Spleen (tissue), 11 donors: Measurements from ENCODE around the gene CTNNA2. TPM values are rescaled to one million over a fixed set of nuclear protein-coding genes. Genes with fewer than 3 reads are reported as not detected.

Experiments used
- DNase-seq: peaks from one replicate; pipeline ENCODE4 v3.0.0-alpha.2; 2020
- H3K27ac ChIP-seq, 8 donors: fragments of 200-600 bp; sonication (generic) in 7 of 8; 1 replicate in 4 of 8; 2 replicates in 4 of 8; pipeline versions ENCODE4 v1.5.0 to v1.8.0; 2016 to 2021; ENCODE audit warnings: inconsistent platforms in 4 of 8, mild to moderate bottlenecking in 4 of 8, moderate library complexity in 1 of 8
- H3K27me3 ChIP-seq, 7 donors: fragments of 200-600 bp; sonication (generic) in 6 of 7; replicated peaks in 1 of 7; 1 replicate in 4 of 7; 2 replicates in 3 of 7; pipeline versions ENCODE4 v1.5.0 to v1.8.0; 2016 to 2021; ENCODE audit warnings: inconsistent platforms in 3 of 7, mild to moderate bottlenecking in 1 of 7
- H3K36me3 ChIP-seq, 6 donors: fragments of 200-600 bp; sonication (generic) in 5 of 6; 1 replicate in 4 of 6; 2 replicates in 2 of 6; pipeline versions ENCODE4 v1.5.0 to v1.8.0; 2016 to 2021; ENCODE audit warnings: inconsistent platforms in 2 of 6
- H3K4me1 ChIP-seq, 6 donors: fragments of 200-600 bp; sonication (generic) in 5 of 6; 1 replicate in 3 of 6; 2 replicates in 3 of 6; pipeline versions ENCODE4 v1.5.0 to v1.8.0; 2016 to 2021; ENCODE audit warnings: inconsistent platforms in 3 of 6
- H3K4me3 ChIP-seq, 8 donors: fragments of 200-600 bp; sonication (generic) in 7 of 8; 1 replicate in 4 of 8; 2 replicates in 4 of 8; pipeline versions ENCODE4 v1.5.0 to v1.8.0; 2016 to 2021; ENCODE audit warnings: inconsistent platforms in 4 of 8, mild to moderate bottlenecking in 4 of 8, moderate library complexity in 2 of 8
- H3K9me3 ChIP-seq, 8 donors: fragments of 200-600 bp; sonication (generic) in 7 of 8; 1 replicate in 4 of 8; 2 replicates in 4 of 8; pipeline versions ENCODE4 v1.5.0 to v1.8.0; 2016 to 2021; ENCODE audit warnings: inconsistent platforms in 4 of 8
- CTCF ChIP-seq, 11 experiments: fragments of 200-600 bp in 7 of 11; fragments of 450-650 bp in 4 of 11; sonication (generic) in 4 of 11; IDR thresholded peaks in 8 of 11; conservative IDR thresholded peaks in 3 of 11; 1 replicate in 7 of 11; 2 replicates in 4 of 11; pipeline versions ENCODE4 v1.4.0 to v1.8.0; 2016 to 2021; ENCODE audit warnings: antibody characterized with exemption in 11 of 11, inconsistent platforms in 4 of 11, mild to moderate bottlenecking in 1 of 11
- POLR2A ChIP-seq, 3 donors: fragments of 450-650 bp; IDR thresholded peaks; one replicate each; pipeline ENCODE4 v1.5.1; 2017; ENCODE audit warnings: antibody characterized with exemption in 3 of 3, mild to moderate bottlenecking in 1 of 3
- POLR2AphosphoS5 ChIP-seq, 3 donors: sonication (generic); formaldehyde crosslinking; IDR thresholded peaks; one replicate each; pipeline ENCODE4 v1.5.1; 2017; ENCODE audit warnings: antibody characterized with exemption in 3 of 3
- WGBS, 5 donors: extraction: QIAGEN DNeasy Blood & Tissue Kit in 3 of 5; methylation state at CpG; one replicate each; pipeline versions ENCODE4 v1.1.5 to v1.1.7; 2013 to 2018; 5-methylcytosine and 5-hydroxymethylcytosine counted together
- intact Hi-C: fragments of 100-400 bp; cut with DNase I; formaldehyde crosslinking; loops from one replicate; pipeline ENCODE4 v1.15.0; 2023; ENCODE audit warnings: low total_unique reads
- polyA plus RNA-seq, 3 donors: library from polyadenylated mRNA; stranded (reverse); fragments of 200-250 nt; gene quantifications; one replicate each; pipeline ENCODE4 v1.2.1, GENCODE V29; 2013
- total RNA-seq, 7 donors: library from RNA; depleted of rRNA in 3 of 7; stranded (reverse); fragments of >200 nt in 3 of 7; fragmentation: NEBNext Ultra II Directional in 4 of 7; extraction: Animal tissue kit (Norgen Biotek cat#: 25700) in 4 of 7; gene quantifications; one replicate each; pipeline versions ENCODE4 v1.1.0 to v1.2.1, GENCODE V29; 2016 to 2021
- donor health status: healthy with polysubstance abuse.
- donor health status: DM: no; HTN: no; CAD: no; lungs with moderate emphysema.
- donor health status: DM: no; HTN: no; CAD: no.
- donor health status: Bipolar disorder and iron deficiency.
- donor health status: healthy.
- donor health status: DM: no; HTN: no; CAD: no.
- donor health status: DM: yes; HTN: yes; CAD: no.

Gene CTNNA2
- total and polyA plus RNA-seq, 10 donors: not detected

- TF ChIP-seq CTCF (IDR thresholded peaks at IDR 0.05 in 8 of 11, conservative IDR thresholded peaks at IDR 0.05 in 3 of 11) (no peak), POLR2A (IDR thresholded peaks at IDR 0.05) (no peak), POLR2AphosphoS5 (IDR thresholded peaks at IDR 0.05) (no peak)
- Histone ChIP-seq H3K9me3 (no peaks in the 10 kb centered on the region), H3K36me3 (no peaks in the 10 kb centered on the region), H3K27ac (no peak overlapping the region), H3K4me1 (no peaks in the 10 kb centered on the region), H3K4me3 (no peak overlapping the region), H3K27me3 (no peaks in the 10 kb centered on the region)
- 60 to 76% (median 64%) methylated on average over 3 of the region's 3 CpGs for WGBS, 5 donors
- intact Hi-C loops: no loop called here
- no peak for DNase-seq
Measured at GRCh38 chr2:79770926-79771325, 258.1 kb downstream of the CTNNA2 start.

- H3K27ac ChIP-seq: no peak overlapping the region
- DNase-seq: no peak
- H3K9me3 ChIP-seq: no peaks in the 10 kb centered on the region
- intact Hi-C loops: no loop called here
- H3K27me3 ChIP-seq: no peaks in the 10 kb centered on the region
- no peaks in the 10 kb centered on the region for H3K36me3 ChIP-seq
- H3K4me3 ChIP-seq: no peak overlapping the region
- WGBS, 5 donors: 86 to 97% (median 92%) methylated on average over 3 of the region's 3 CpGs
- TF ChIP-seq CTCF (IDR thresholded peaks at IDR 0.05 in 8 of 11, conservative IDR thresholded peaks at IDR 0.05 in 3 of 11) (no peak), POLR2A (IDR thresholded peaks at IDR 0.05) (no peak), POLR2AphosphoS5 (IDR thresholded peaks at IDR 0.05) (no peak)
- no peaks in the 10 kb centered on the region for H3K4me1 ChIP-seq
Measured at GRCh38 chr2:79771493-79771892, 258.6 kb downstream of the CTNNA2 start.

GRCh38 chr2:79774016-79774415 lies 261.2 kb downstream of the CTNNA2 start:
- peaks cover 0 to 3% (median 0%) of the 10 kb centered on the region in 8 donors for H3K9me3 ChIP-seq
- H3K27me3 ChIP-seq: no peaks in the 10 kb centered on the region
- DNase-seq: no peak
- TF ChIP-seq POLR2AphosphoS5 (IDR thresholded peaks at IDR 0.05): no peak
- TF ChIP-seq CTCF (IDR thresholded peaks at IDR 0.05 in 8 of 11, conservative IDR thresholded peaks at IDR 0.05 in 3 of 11): no peak
- TF ChIP-seq POLR2A (IDR thresholded peaks at IDR 0.05): no peak
- no peaks in the 10 kb centered on the region for H3K4me1 ChIP-seq
- WGBS, 5 donors: 77 to 87% (median 84%) methylated on average over 2 of the region's 2 CpGs
- no peak overlapping the region for H3K4me3 ChIP-seq
- no peak overlapping the region for H3K27ac ChIP-seq
- H3K36me3 ChIP-seq: no peaks in the 10 kb centered on the region
- intact Hi-C loops: no loop called here

- 75 to 88% (median 78%) methylated on average over 2 of the region's 2 CpGs for WGBS, 5 donors
- Histone ChIP-seq H3K27me3 (no peaks in the 10 kb centered on the region), H3K4me3 (no peak overlapping the region), H3K27ac (no peak overlapping the region), H3K9me3 (peaks cover 0 to 5% (median 0%) of the 10 kb centered on the region in 8 donors), H3K4me1 (no peaks in the 10 kb centered on the region), H3K36me3 (no peaks in the 10 kb centered on the region)
- no peak for DNase-seq
- TF ChIP-seq POLR2AphosphoS5 (IDR thresholded peaks at IDR 0.05): no peak
- no peak for TF ChIP-seq POLR2A (IDR thresholded peaks at IDR 0.05)
- no peak for TF ChIP-seq CTCF (IDR thresholded peaks at IDR 0.05 in 8 of 11, conservative IDR thresholded peaks at IDR 0.05 in 3 of 11)
- intact Hi-C loops: no loop called here
Measured at GRCh38 chr2:79776461-79776860, 263.6 kb downstream of the CTNNA2 start.
